IMR-90 (cell line): Measurements from ENCODE around the gene LRRC7. TPM values are rescaled to one million over a fixed set of nuclear protein-coding genes. Genes with fewer than 3 reads are reported as not detected.

Experiments used
- ATAC-seq: fragments of 200-7000 bp; cut with Tn5 transposase; 2 replicates; pipeline ENCODE4 v1.9.1; 2020; ENCODE audit warnings: low read depth, mild to moderate bottlenecking, moderate library complexity
- BruUV-seq: library from RNA; stranded (reverse); fragments of 400-500 nt; replicated peaks from 2 replicates; lab custom pipeline; 2021; lab: Mats Ljungman, UMichigan
- CTCF ChIA-PET: fragments of 300-600 bp; formaldehyde crosslinking; extraction: SDS; loops from one replicate; lab custom pipeline; 2021; ENCODE audit warnings: antibody characterized with exemption; lab: Yijun Ruan, JAX
- POLR2A ChIA-PET: fragments of 300-600 bp; sonication (Branson Sonifier 250); formaldehyde crosslinking; loops from one replicate; lab custom pipeline; 2022; ENCODE audit warnings: antibody characterized with exemption; ENCODE audit not compliant: unreplicated experiment; lab: Charles Lee
- DNase-seq: peaks from one replicate; pipeline ENCODE4 v3.0.0; 2013
- H2AFZ ChIP-seq: replicated peaks from 2 replicates; pipeline ENCODE3; 2013; ENCODE audit warnings: low read length, mild to moderate bottlenecking; ENCODE audit not compliant: poor library complexity
- H2AK5ac ChIP-seq: 2 replicates; pipeline ENCODE4 v1.6.1; 2013; ENCODE audit warnings: low read depth, low read length, inconsistent platforms
- H2AK9ac ChIP-seq: replicated peaks from 2 replicates; pipeline ENCODE3; 2013; ENCODE audit warnings: mild to moderate bottlenecking, low read depth, low read length, moderate library complexity; ENCODE audit not compliant: poor library complexity
- H2BK120ac ChIP-seq: 2 replicates; pipeline ENCODE4 v1.6.1; 2013; ENCODE audit warnings: low read depth, low read length, inconsistent platforms
- H2BK15ac ChIP-seq: 3 replicates; pipeline ENCODE4 v1.6.1; 2013; ENCODE audit warnings: low read depth, low read length, inconsistent platforms
- H2BK20ac ChIP-seq: 2 replicates; pipeline ENCODE4 v1.6.1; 2013; ENCODE audit warnings: low read depth, mild to moderate bottlenecking, inconsistent platforms, low read length, moderate library complexity
- H2BK5ac ChIP-seq: 2 replicates; pipeline ENCODE4 v1.6.1; 2013; ENCODE audit warnings: mild to moderate bottlenecking, low read depth, low read length, inconsistent platforms; ENCODE audit not compliant: poor library complexity, severe bottlenecking
- H3K14ac ChIP-seq: replicated peaks from 2 replicates; pipeline ENCODE4 v1.6.1; 2013; ENCODE audit warnings: low read depth, low read length, inconsistent platforms
- H3K18ac ChIP-seq: 2 replicates; pipeline ENCODE4 v1.6.1; 2013; ENCODE audit warnings: low read depth, low read length, control low read depth
- H3K23ac ChIP-seq: 2 replicates; pipeline ENCODE4 v1.6.1; 2013; ENCODE audit warnings: low read depth, low read length, inconsistent platforms
- H3K27ac ChIP-seq: 2 replicates; pipeline ENCODE4 v1.5.1; 2013; ENCODE audit warnings: mild to moderate bottlenecking, control low read depth, low read length; ENCODE audit not compliant: insufficient read depth
- H3K27me3 ChIP-seq: 2 replicates; pipeline ENCODE4 v1.6.1; 2013; ENCODE audit warnings: low read length; ENCODE audit not compliant: control insufficient read depth, insufficient read depth
- H3K36me3 ChIP-seq: 2 replicates; pipeline ENCODE4 v1.6.1; 2013; ENCODE audit warnings: low read length, mixed read lengths; ENCODE audit not compliant: control insufficient read depth, insufficient read depth
- H3K4ac ChIP-seq: 2 replicates; pipeline ENCODE4 v1.6.1; 2013; ENCODE audit warnings: low read depth, low read length, inconsistent platforms
- H3K4me1 ChIP-seq: 2 replicates; pipeline ENCODE4 v1.6.1; 2013; ENCODE audit warnings: low read length, mixed read lengths; ENCODE audit not compliant: control insufficient read depth, insufficient read depth
- H3K4me2 ChIP-seq: 2 replicates; pipeline ENCODE4 v1.6.1; 2013; ENCODE audit warnings: low read depth, mild to moderate bottlenecking, control low read depth, low read length, moderate library complexity
- H3K4me3 ChIP-seq: 2 replicates; pipeline ENCODE4 v1.5.1; 2013; ENCODE audit warnings: low read depth, mild to moderate bottlenecking, control low read depth, low read length, moderate library complexity; ENCODE audit not compliant: insufficient read depth
- H3K56ac ChIP-seq: 2 replicates; pipeline ENCODE4 v1.6.1; 2013; ENCODE audit warnings: low read length, inconsistent platforms; ENCODE audit not compliant: insufficient read depth; ENCODE audit errors: extremely low read depth
- H3K79me1 ChIP-seq, 2 experiments: 2 replicates each; pipeline ENCODE4 v1.6.1; 2013; ENCODE audit warnings: low read length in 2 of 2, inconsistent platforms in 1 of 2, low read depth in 1 of 2
- H3K9ac ChIP-seq: 2 replicates; pipeline ENCODE4 v1.6.1; 2013; ENCODE audit warnings: low read depth, low read length, control low read depth
- H3K9me1 ChIP-seq: 2 replicates; pipeline ENCODE4 v1.6.1; 2013; ENCODE audit warnings: low read length, inconsistent platforms; ENCODE audit not compliant: insufficient read depth
- H3K9me3 ChIP-seq: 2 replicates; pipeline ENCODE4 v1.6.1; 2013; ENCODE audit warnings: low read length; ENCODE audit not compliant: control insufficient read depth, insufficient read depth
- H4K20me1 ChIP-seq: 2 replicates; pipeline ENCODE4 v1.6.1; 2013; ENCODE audit warnings: low read length, inconsistent platforms; ENCODE audit not compliant: insufficient read depth
- H4K5ac ChIP-seq: 2 replicates; pipeline ENCODE4 v1.6.1; 2013; ENCODE audit warnings: mild to moderate bottlenecking, low read depth, low read length, control low read depth
- H4K8ac ChIP-seq, 2 experiments: 2 replicates each; pipeline ENCODE4 v1.6.1; 2013; ENCODE audit warnings: low read depth in 2 of 2, low read length in 2 of 2, control low read depth in 1 of 2, inconsistent platforms in 1 of 2
- H4K91ac ChIP-seq: 2 replicates; pipeline ENCODE4 v1.6.1; 2013; ENCODE audit warnings: low read depth, low read length, inconsistent platforms; ENCODE audit not compliant: insufficient read depth
- CEBPB ChIP-seq: IDR thresholded peaks from 2 replicates; pipeline ENCODE4 v1.6.1; 2012; ENCODE audit warnings: low read depth, low read length, improper control_type of control experiment
- CHD1 ChIP-seq: IDR thresholded peaks from 2 replicates; pipeline ENCODE4 v1.6.1; 2012; ENCODE audit warnings: low read depth, low read length, improper control_type of control experiment
- CTCF ChIP-seq: conservative IDR thresholded peaks from 2 replicates; pipeline ENCODE4 v1.5.1; 2012; ENCODE audit warnings: mild to moderate bottlenecking, low read depth, low read length, improper control_type of control experiment
- ELK1 ChIP-seq: fragments of 150-350 bp; IDR thresholded peaks from 2 replicates; pipeline ENCODE4 v1.6.1; 2016; ENCODE audit warnings: low read depth, mild to moderate bottlenecking, low read length, moderate library complexity, borderline replicate concordance
- FOS ChIP-seq: fragments of 150-350 bp; IDR thresholded peaks from 2 replicates; pipeline ENCODE4 v1.6.1; 2016; ENCODE audit warnings: low read depth, low read length
- MAFK ChIP-seq: IDR thresholded peaks from 2 replicates; pipeline ENCODE4 v1.6.1; 2012; ENCODE audit warnings: low read depth, low read length, improper control_type of control experiment
- NFE2L2 ChIP-seq: fragments of 150-350 bp; IDR thresholded peaks from 2 replicates; pipeline ENCODE4 v1.6.1; 2016; ENCODE audit warnings: low read depth, mild to moderate bottlenecking, low read length
- RFX5 ChIP-seq: IDR thresholded peaks from 2 replicates; pipeline ENCODE4 v1.8.0; 2012; ENCODE audit warnings: low read depth, mild to moderate bottlenecking, low read length, moderate library complexity
- USF2 ChIP-seq: fragments of 150-350 bp; IDR thresholded peaks from 2 replicates; pipeline ENCODE4 v1.6.1; 2017; ENCODE audit warnings: mild to moderate bottlenecking, antibody characterized with exemption, low read length, low read depth
- WGBS, 2 experiments: methylation state at CpG; one replicate each; pipeline versions ENCODE4 v1.1.5 to v1.1.7; 2013; ENCODE audit warnings: missing lambda C conversion rate in 2 of 2; ENCODE audit not compliant: insufficient read length in 1 of 2; ENCODE audit errors: extremely low coverage in 2 of 2; 5-methylcytosine and 5-hydroxymethylcytosine counted together
- dilution Hi-C: fragments of 300-500 bp; cut with HindIII; formaldehyde crosslinking; loops from one replicate; pipeline ENCODE4 v1.14.3; 2018; ENCODE audit warnings: low sequenced_read_pairs; ENCODE audit not compliant: unreplicated experiment
- in situ Hi-C: fragments of 300-500 bp; cut with MboI; formaldehyde crosslinking; loops from 3 replicates; pipeline ENCODE4 v1.14.3; 2019; ENCODE audit warnings: low sequenced_read_pairs, inconsistent platforms, mixed read lengths
- intact Hi-C: fragments of 100-400 bp; cut with micrococcal nuclease; formaldehyde crosslinking; loops from 2 replicates; pipeline ENCODE4 v1.10.0; 2022
- polyA plus RNA-seq, 3 experiments: library from polyadenylated mRNA; depleted of rRNA; stranded (reverse); fragments of >200 nt; gene quantifications; 2 replicates each; pipeline ENCODE4 v1.2.3, GENCODE V29; 2012; ENCODE audit warnings: low replicate concordance in 1 of 3
- total RNA-seq: library from RNA; depleted of rRNA; stranded (reverse); fragments of >200 nt; gene quantifications from 2 replicates; pipeline ENCODE4 v1.2.3, GENCODE V29; 2012

LRRC7 gene
- total and polyA plus RNA-seq, 2 of the 4 experiments (the other 2 are of a cell fraction): under 0.01 to 0.02 TPM

DNA sequence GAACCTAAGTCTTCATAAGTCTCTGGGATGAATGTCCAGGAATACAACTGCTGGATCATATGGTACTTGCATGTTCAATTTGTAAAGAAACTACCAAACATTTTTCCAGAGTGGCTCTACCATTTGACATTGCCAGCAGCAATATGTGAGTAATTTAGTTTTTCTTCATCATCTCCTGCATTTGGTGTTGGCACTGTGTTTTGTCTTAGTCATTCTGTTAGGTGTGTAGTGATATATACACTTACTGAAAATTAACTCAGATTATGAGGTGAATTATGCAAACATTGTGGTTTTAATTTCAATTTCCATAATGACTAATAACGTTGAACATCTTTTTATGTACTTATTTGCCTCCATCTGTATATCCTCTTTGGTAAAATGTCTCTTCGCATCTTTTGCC, 499.0 kb downstream of the LRRC7 start:
- no peak for DNase-seq
- H4K5ac ChIP-seq: no peak overlapping the region
- ATAC-seq: no peak
- H4K8ac ChIP-seq: no peak overlapping the region
- no peaks in the 10 kb centered on the region for H3K79me1 ChIP-seq
- no peaks in the 10 kb centered on the region for H3K9me3 ChIP-seq
- H3K4ac ChIP-seq: no peak overlapping the region
- no peak overlapping the region for H3K18ac ChIP-seq
- ChIA-PET POLR2A (no interaction called here), CTCF (interaction anchor here (2.2 kb wide), 1 partner anchor 11 kb away, joined by 6 read pairs; no protein-coding TSS in a partner anchor)
- peaks cover 4% of the 10 kb centered on the region for H3K4me1 ChIP-seq
- no peak overlapping the region for H3K4me3 ChIP-seq
- no peak overlapping the region for H2BK5ac ChIP-seq
- H2BK120ac ChIP-seq: no peak overlapping the region
- H2AK9ac ChIP-seq: no peak overlapping the region
- no TSS peak for BruUV-seq
- TF ChIP-seq FOS (no peak), ELK1 (no peak), CTCF (no peak), CEBPB (no peak), USF2 (no peak), RFX5 (no peak), CHD1 (no peak), MAFK (no peak), NFE2L2 (no peak)
- no peak overlapping the region for H3K9ac ChIP-seq
- H3K9me1 ChIP-seq: 0 out of 2 replicates have a peak, but pooled peaks cover 5% of the 10 kb centered on the region
- no peak overlapping the region for H2AK5ac ChIP-seq
- in situ Hi-C loops (no loop called here), intact Hi-C loops (no loop called here), dilution Hi-C loops (no loop called here)
- H3K23ac ChIP-seq: no peak overlapping the region
- no peak overlapping the region for H3K14ac ChIP-seq
- no peak overlapping the region for H3K4me2 ChIP-seq
- no peaks in the 10 kb centered on the region for H4K20me1 ChIP-seq
- no CpG with 5 or more reads among the region's 2 CpGs for WGBS, 2 experiments
- H3K27ac ChIP-seq: no peak overlapping the region
- no peak overlapping the region for H3K56ac ChIP-seq
- no peak overlapping the region for H2AFZ ChIP-seq
- H2BK15ac ChIP-seq: no peak overlapping the region
- no peak overlapping the region for H4K91ac ChIP-seq
- no peak overlapping the region for H2BK20ac ChIP-seq
- H3K36me3 ChIP-seq: no peaks in the 10 kb centered on the region
- no peaks in the 10 kb centered on the region for H3K27me3 ChIP-seq
